DMS53 treated with DMSO at 0.1 percent for 48 hours (cell line): Measurements from ENCODE around the gene FGF10.

ENCODE experiments used
- DNase-seq: peaks from one replicate; lab custom pipeline; 2025; ENCODE audit not compliant: unreplicated experiment; lab: John Stamatoyannopoulos, UW

The FGF10 gene

DNA sequence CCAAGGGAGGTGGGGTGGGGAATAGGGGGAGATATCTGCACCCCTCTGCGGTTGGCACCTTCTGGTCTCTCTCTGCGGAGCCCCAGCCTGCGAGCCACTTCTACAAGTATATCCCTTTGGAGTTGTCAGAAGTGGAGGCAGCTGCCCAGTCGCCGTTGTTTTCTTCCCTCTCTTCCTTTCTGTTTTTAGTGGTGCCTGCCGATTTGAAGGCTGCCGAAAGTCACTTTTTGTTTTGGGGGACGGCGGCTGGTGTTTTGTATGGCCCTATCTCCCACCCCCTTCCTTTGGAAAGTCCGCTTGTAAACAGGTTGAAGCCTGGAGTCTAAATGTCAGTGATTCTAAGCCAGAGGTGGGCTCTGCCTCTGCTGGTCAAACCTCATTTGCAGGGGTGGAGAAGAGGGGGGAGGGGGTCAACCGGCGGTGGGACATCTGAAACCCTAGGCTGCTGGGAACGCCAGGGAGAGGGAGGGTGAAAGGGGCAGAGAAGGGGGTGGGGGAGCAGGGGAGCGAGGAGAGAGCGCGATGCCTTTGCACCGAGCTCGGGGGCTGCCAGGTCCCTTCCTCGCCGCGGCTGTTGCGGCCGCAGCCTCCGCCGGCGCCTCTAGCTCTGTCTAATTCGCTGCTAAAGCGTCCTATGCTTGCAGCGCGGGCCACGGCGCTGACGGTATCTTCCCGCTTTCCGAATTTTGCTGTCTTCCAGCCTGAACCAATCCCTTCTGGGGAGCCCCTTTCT, at the start of gene FGF10:
Gene FGF10 (minus strand): TSS at position 331 of the 733 bp plus-strand sequence. CDS start 738 bp downstream, outside the sequence.
- peak; percentile 18 for DNase-seq

DNA sequence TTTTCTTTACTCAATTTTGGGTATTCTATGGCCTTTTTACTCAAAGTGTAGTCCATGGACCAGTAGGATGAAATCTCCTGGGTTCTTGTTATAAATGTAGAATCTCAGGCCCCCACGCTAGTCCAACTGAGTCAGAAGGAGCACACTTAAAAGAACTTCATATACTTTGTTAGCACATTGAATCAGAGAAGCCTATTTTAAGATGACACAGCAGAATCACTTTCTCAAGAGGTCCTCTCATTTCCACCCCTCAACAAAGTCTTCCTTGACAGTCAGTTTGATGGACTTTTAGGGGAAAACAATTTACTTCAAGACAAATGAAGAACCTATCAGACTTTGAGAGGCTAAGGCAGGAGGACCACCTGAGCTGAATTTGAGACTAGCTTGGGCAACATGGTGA, 37.7 kb upstream of the FGF10 start:
- no peak for DNase-seq

DNA sequence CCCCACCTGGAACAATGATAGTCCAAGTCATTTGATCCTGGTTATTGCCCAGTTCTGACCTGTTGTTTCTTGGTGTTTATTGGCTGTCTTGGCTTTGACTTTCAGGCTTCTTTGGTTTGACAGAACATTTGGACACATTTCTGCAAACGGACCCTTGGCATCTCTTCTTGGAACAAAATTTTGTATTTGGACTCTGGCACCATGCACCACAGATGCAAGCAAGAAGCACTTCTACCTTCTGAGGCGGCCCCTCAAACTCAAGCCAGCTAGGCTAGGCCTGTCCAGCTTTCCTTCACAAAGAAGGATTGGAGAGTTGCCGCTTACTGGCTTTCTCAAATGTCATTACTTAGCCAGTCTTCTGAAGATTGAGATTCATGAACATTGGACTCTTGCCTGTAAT, 23.1 kb upstream of the FGF10 start:
- no peak for DNase-seq

GRCh38 chr5:44402084-44402483, 12.9 kb upstream of the FGF10 start:
- no peak for DNase-seq

GRCh38 chr5:44401611-44402010, 12.4 kb upstream of the FGF10 start:
- DNase-seq: no peak

GRCh38 chr5:44398382-44398781, 9.2 kb upstream of the FGF10 start:
- no peak for DNase-seq

- no peak for DNase-seq
Observed at GRCh38 chr5:44396312-44396711, 7.1 kb upstream of the FGF10 start.

GRCh38 chr5:44390351-44390750, 1.1 kb upstream of the FGF10 start:
- DNase-seq: no peak

DNA sequence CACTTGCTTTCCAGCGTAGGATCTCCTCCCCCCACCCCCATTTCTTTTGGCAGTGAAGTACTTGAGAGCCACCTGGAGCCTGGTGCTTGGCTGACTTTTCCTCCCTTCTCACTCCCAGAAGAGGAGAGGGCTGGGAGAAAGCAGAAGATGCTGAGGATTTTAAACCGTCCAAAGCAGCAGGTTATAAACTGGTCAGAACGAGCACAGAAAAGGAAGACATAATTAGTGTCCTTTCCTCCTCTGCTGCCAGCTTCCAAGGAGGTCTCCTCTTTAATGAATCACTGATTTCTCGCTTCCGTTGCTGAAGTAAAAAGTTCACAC, 563 bp upstream of the FGF10 start:
- no peak for DNase-seq

GRCh38 chr5:44388321-44389089, 715 bp downstream of the FGF10 start:
- DNase-seq: peak; percentile 18

DNA sequence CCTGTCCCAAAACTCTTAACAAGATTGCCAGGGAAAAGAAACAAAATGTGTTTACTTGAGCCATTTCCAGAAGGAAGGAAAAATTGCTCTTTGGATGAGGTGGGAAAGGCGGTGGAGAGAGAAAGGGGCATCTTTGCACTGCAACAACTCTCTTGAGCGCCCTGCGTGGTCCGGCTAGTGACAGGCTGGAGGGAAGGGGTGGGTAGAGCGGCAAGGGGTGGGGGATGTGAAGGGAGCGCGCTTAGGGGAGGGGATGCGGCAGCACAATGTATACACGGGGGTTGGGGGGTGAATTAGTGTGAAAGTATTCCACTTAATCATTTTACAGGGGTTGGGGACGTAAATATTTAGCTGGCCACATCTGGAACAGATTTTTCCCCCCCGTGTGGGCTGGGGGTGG, 1.3 kb downstream of the FGF10 start:
- no peak for DNase-seq

- DNase-seq: no peak
Observed at GRCh38 chr5:44387406-44387805, 1.8 kb downstream of the FGF10 start.

- no peak for DNase-seq
Observed at GRCh38 chr5:44385291-44385900, 3.8 kb downstream of the FGF10 start.

- no peak for DNase-seq
Observed at GRCh38 chr5:44384816-44385215, 4.4 kb downstream of the FGF10 start.

GRCh38 chr5:44382894-44383293, 6.3 kb downstream of the FGF10 start:
- no peak for DNase-seq

- DNase-seq: no peak
Observed at GRCh38 chr5:44377057-44377456, 12.2 kb downstream of the FGF10 start.

DNA sequence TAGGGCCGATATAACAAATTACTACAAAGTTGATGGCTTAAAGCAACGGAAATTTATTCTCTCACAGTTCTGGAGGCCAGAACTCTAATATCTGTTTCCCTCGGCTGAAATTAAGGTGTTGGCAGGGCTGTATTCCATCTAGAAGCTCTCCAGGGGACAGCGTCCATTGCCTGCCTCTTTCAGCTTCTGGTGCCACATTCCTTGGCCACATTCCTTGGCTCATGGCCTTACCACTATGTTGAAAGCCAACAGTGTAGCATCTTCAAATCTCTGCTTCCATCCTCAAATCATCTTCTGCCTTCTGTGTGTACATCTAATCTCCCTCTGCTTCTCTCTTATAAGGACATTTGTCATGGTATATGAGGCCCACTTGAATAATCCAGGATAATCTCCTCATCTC, 17.2 kb downstream of the FGF10 start:
- no peak for DNase-seq

GRCh38 chr5:44367203-44367602, 22.0 kb downstream of the FGF10 start:
- no peak for DNase-seq

DNA sequence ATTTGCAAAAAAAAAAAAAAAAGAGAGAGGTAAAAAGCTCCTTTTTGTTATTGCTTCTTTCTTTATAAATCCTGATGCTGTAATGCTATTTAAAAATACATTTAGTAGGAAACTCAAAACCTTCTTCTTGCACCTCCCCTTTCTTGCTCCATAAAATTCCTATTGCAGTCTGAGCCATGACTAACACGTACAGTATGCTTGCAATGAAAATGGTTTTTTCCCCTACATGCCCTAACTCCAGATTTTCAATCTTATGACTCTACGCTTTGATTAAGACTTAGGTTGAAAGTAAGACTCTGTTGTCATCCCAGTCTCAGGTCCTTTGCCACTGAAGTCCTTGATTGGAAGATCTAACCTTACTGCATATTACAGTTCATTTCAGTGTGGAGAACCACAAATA, 23.9 kb downstream of the FGF10 start:
- no peak for DNase-seq

GRCh38 chr5:44364097-44364496, 25.1 kb downstream of the FGF10 start:
- no peak for DNase-seq

- DNase-seq: no peak
Observed at GRCh38 chr5:44361342-44362001, 27.7 kb downstream of the FGF10 start.

GRCh38 chr5:44360919-44361318, 28.3 kb downstream of the FGF10 start:
- no peak for DNase-seq
